Esophagus mucosa (tissue), 1 donor: ENCODE results near the gene CACNA1D. TPM values are rescaled to one million over a fixed set of nuclear protein-coding genes. Genes with fewer than 3 reads are reported as not detected.

ENCODE experiments used
- ATAC-seq: fragments of 200-7000 bp; cut with Tn5 transposase; one replicate; pipeline ENCODE4 v1.9.1; 2020
- total RNA-seq: library from RNA; stranded (reverse); gene quantifications from one replicate; pipeline ENCODE4 v1.2.4, GENCODE V29; 2023
- donor health status: DM: yes; HTN: yes; CAD: no.

The CACNA1D gene
- total RNA-seq, 1 donor from 2014 or later: 0.52 TPM

DNA sequence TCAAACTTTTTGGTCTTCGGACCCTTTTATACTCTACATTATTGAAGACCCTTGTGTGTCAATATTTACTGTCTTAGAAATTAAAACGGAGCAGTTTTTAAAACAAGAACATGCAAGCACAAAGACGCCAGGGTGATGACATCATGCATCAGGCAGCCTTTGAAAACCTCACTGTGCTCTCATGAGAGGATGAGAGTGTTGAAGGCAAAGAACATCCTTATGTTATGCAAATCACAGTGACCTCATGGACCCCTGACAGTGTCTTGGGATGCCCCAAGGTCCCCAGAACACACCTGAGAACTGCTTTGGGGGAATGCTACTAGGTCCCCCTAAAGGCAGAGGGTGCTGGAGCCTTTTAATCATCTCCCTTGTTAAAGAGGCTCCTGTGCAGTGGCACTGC is 300.2 kb downstream of the CACNA1D start:
- ATAC-seq: peak; percentile 49

DNA sequence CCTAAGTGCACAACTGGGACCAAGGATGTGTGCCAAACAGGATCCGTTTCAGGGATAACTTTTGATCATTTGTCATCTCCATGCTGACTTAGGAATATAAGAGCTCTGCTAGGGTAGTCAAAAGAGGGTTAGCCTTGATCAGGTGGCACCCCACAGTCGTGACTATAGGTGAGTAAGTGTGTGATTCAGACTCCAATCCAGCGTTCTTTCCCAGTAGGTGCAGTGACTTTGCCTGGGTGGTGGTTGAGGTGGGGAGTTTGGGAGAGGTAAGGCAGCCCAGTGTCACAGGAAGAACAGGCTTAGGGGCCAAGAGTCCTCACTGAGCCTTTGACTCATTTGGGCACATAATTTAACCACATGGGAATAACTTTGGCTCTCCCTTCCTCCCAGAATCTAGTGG is 300.8 kb downstream of the CACNA1D start:
- ATAC-seq: peak; percentile 88

DNA sequence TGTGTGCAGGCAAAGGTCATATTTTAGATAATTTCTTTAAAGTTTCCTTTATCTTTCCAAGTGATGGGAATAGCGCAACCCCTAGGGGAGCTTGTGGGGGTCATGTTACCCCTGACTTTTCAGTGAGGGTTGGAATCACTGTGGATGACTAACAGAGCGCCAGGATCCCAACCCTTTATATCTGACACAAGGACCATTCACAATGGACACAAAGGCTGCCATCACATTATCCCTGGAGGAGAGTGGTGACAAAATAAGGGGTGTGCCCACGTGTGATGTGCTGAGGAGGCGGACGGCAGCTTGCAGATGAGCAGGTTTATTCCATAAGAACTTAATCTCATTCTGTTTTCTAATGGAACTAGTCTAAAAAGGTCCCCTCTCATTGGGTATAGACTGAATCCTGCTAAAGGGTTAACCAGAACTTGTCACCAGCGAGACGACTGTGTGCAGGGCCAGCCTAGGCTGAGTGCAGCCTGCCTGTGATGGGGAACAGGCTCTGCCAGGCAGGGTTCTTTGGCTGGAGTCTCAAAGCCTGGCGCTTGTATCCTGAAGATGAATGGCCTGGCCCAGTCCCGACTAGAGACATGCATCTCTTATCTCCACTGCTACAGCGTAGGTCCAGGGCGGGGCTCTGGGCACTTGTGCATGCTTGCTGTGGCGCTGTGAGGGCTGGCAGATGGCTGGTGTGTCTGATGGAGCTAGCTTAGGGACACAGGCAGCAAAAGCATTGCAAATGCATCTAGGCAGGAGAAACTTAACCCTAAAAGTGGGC is 301.6 kb downstream of the CACNA1D start:
- peak; percentile 6 for ATAC-seq

DNA sequence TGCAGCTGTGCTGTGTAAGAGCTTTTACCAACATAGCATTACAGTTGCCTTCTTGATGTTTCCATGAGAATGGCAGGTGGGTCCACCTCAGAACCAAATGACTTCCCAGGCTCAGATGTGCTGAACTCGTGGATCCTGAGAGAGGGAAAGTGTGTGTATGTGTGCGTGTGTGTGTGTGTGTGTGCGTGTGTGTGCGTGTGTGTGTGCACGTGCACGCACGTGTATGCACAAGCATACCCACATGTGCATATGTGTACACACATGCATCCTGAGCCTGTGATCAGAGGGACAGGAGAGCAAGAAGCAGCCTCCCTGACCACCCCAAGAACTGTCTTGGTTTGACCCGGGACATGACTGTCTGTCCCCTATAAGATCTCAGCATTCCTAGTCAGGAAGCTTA is 303.7 kb downstream of the CACNA1D start:
- no peak for ATAC-seq

DNA sequence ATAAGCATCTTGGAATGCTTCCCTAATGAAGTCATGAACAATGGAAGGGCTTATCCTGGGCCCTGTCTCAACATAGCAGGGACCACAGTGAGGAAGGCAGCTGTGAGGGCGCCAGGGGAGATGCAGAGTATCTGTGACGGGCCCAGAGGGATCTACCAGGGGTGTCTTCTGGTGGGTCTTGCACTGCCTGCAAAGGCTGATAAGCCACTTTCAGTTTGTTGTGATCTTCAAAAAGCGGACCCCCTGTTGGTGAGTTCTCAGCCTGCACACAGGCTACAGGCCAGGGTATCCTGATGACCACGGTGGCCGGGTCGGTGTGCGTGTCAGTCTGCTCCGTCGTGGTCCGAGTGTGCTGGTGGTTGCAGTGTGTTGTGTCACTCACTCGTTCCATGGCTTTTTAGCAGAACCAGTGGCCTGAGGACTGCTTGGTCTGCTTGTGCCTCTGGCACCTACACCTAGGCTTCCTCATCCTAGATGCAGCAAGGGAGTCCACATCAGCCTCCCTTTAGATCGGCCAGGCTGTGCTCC is 305.0 kb downstream of the CACNA1D start:
- ATAC-seq: no peak

DNA sequence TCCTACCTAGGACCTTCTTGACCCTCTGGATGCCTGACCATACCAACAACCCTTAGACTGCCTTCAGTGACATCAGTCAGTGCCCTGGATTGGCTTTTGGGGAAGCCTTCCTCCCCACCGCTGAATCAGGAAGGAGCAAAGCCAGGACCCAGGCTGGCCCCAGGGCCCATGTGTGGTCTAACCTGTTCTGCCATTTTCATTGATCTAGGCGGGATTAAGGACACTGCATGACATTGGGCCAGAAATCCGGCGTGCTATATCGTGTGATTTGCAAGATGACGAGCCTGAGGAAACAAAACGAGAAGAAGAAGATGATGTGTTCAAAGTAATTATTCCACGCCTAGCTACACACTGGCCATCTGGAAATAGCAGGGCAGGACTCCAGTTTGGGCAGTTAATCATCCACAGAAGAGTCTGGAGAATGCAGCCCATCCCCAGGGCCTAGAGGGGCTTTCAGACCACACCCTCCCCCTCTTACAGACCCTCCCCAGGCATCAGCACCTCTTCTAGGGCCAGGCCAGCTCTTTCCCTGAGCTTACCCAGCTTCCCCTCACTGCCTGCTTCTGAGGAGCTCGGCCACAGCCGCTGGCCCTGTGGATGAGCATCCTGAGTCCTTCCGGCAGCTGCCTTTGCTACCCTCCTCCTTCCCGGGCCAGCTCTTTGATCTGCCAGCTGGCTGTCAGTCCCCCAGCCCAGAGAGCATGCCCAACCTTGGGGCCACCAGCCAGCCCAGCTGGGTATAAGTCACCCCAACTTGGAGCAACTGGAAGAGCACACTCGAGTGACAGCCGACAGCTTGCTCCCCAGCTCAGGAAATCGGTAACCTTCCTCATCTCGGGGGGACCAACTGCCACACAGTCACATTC is 305.9 kb downstream of the CACNA1D start:
- peak; percentile 90 for ATAC-seq

DNA sequence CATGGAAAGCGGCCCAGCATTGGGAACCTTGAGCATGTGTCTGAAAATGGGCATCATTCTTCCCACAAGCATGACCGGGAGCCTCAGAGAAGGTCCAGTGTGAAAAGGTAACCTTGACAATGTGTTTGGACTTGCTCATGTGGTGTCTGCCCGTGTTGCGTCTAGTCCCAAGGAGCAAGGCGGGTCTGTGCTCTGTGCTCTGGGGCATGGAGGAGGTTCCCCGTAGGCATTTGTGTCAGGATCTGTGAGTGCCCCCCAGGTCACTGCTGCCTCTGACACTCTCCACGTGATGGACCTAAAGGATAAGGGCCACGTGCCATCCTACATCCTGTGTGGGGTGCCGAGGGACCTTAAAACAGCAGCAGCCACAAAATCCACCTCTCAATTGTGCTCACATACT is 306.9 kb downstream of the CACNA1D start:
- ATAC-seq: no peak

DNA sequence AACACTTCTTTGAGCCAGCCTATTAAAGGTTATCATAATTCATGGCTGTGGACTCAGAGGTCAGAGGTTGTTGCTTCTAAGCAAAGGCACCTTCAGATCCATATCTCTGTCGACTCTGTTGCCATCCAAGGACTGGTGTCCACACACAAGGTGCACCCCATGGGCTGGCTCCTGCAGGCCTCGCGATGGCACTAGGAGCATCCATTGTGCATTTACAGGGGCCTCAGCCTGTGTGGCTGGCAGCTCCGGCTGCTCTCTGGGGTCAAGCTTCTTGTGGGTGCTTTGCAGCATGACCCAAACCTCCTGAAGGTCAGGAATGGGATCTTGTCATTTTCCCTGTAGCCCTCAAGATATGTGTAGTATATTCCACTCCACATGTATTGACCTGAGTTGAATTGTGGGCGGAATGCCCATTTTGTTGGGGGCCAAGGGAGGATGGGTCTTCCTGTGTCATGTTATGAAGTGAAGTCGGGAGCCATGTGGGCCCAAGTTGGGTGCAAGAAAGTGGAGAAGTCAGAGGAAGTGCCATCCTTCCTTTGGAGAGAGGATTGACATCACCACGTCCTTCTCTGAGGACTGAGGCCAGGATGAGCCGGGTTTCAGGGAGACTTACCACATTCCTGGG is 308.0 kb downstream of the CACNA1D start:
- no peak for ATAC-seq

DNA sequence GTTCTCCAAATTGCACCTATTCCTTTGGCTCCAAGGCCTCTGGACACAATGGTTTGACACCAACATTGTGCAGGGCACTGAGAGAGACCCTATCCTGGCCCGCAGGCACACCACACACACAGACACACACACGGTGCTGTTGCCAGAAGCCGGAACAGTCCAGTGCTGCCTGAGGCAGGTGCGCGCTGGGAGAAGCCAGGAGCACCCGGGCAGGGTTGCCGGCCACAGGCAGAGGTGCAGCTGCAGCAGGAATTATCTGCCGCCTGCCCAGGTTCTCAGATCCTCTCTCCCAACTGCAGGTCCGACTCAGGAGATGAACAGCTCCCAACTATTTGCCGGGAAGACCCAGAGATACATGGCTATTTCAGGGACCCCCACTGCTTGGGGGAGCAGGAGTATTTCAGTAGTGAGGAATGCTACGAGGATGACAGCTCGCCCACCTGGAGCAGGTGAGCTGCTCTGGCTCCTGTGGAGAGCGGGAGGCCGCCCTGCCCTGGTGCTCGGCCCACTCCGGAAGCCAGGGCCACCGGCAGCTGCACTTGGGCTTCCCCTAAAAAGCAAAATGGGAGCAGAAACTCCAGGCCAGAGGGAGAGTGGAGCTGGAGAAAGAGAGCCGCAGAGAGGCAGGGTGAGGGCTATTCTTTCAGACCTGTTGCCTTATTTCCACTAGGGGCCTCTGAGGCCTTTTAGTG is 308.9 kb downstream of the CACNA1D start:
- ATAC-seq: no peak

DNA sequence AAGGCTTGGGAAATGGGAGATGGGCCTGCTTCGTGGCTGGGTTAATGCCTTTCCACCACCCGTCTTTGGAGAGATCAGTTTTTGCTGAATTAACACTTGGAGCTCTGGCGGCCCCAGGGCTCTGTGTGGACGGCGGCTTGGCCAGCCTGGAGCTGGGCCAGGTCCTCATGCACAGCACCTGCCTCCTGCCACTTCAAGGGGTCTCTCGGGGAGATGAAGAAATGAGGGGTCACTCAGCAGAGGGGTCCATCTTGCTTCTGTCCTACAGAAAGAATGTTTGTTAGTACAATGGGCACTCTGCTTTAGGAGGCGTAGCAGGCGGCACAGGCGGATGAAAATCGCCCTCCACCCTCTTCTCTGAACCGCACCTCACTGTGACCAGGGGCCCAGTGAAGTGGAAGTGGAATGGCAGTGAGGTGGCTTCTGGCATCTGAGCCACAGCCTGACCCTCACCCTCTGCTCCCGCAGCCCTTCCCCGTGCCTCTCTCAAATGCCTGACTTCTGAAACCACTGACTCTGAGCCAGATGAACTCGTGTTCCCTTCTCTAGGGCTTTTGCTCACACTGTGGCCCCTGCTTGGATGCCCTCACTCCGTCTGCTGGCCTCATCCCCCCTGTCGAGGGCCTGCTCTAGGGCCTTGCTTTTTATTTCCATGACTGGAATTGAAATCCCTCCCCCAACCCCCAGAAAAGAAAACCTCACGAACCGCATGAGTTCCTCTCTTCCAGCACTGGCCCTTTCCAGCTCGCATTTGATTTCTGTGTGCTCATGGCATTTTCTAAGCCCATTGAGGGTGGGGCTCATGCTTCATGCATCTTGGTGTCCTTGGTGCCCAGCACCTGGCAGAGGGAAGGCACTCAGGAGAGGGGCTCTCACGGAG is 309.6 kb downstream of the CACNA1D start:
- ATAC-seq: no peak

DNA sequence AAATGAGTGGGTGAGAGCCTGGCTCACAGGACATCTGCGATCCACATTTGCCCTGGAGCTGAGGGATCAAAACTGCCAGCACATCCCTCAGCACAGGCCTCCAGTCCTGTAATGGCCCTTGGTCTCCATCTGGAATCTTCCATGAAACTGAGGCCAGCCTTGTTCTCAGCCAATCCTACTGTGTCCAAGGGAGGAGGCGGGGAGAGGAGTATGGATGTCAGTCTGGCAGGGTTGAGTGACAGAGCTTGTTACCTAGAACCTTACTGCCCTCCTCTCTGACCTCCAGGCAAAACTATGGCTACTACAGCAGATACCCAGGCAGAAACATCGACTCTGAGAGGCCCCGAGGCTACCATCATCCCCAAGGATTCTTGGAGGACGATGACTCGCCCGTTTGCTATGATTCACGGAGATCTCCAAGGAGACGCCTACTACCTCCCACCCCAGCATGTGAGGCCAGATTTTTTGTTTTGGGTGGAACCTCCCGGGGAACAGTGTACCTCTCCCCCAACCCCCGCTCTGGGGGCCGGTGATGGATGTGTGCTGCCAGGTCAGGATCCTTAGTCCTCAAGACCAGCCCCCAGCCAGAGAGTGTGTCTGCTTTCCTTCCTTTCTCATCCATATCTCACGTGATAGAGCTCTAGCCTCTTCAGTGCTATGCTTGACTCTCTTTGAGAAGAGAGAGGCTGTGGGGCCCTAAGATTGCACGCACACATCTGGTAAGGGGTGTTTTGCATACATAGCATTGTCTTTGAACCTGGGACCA is 310.5 kb downstream of the CACNA1D start:
- no peak for ATAC-seq

DNA sequence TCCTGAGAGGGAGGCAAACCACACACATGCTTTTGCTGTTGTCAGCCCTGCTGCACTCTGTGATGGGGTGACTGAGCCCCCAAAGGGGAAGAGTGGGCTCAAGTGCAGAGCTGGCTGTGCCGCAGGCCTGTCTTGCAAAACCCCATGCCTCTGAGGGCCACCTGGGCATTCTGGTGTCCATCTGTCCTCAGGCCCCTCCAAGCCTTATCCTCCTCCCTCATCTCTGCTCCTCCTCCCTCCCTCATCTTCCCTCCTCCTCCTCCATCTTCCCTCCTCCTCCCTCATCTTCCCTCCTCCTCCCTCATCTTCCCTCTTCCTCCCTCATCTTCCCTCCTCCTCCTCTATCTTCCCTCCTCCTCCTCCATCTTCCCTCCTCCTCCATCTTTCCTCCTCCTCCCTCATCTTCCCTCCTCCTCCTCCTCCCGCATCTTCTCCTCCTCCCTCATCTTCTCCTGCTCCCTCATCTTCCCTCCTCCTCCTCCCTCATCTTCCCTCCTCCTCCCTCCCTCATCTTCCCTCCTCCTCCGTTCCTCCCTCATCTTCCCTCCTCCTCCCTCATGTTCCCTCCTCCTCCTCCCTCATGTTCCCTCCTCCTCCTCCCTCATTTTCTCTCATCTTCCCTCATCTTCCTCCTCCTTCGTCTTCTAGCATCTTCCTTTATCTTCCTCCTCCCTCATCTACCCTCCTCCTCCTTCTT is 311.2 kb downstream of the CACNA1D start:
- ATAC-seq: no peak

DNA sequence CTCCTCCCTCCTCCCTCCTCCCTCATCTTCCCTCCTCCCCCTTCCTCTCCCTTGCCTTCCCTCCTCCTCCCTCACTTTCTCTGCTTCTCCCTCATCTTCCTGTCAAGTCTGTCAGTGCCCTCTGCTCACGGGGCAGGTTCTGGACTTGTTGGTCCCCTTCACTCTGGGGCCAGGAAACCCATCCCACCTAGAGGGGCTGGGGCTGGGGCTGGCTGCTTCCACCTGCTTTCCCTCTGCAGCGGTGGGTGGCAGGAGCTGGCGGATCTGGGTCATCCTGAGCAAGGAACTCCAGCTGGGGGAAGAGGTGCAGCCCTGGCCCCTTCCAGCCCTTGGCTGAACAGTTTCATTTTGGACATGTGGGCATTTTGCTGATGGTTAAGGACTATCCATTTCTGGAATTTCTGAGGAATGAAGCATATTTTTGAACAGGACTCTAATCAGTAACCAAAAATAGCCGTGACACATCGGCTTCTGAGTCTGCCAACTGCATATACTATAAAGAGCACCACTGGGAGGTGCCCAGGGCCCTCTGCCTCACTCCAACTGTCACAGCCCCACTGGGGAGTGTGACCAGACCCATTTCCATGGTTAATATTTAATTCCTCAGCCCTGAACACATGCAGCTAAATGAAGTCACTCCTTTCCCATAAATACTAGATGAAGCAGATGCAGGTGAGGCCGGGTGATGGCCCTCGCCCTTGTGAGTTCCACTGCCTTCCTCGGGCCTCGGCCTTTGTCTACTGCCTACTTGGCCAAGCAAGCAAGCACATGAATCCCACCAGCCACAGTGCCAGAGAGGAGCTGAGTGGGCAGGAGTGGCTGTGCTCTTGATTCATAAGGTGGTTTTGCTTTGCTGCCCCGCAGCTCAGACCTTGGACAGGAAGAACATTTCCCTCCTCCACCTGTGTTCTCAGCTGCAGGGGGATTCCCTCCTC is 312.0 kb downstream of the CACNA1D start:
- no peak for ATAC-seq

DNA sequence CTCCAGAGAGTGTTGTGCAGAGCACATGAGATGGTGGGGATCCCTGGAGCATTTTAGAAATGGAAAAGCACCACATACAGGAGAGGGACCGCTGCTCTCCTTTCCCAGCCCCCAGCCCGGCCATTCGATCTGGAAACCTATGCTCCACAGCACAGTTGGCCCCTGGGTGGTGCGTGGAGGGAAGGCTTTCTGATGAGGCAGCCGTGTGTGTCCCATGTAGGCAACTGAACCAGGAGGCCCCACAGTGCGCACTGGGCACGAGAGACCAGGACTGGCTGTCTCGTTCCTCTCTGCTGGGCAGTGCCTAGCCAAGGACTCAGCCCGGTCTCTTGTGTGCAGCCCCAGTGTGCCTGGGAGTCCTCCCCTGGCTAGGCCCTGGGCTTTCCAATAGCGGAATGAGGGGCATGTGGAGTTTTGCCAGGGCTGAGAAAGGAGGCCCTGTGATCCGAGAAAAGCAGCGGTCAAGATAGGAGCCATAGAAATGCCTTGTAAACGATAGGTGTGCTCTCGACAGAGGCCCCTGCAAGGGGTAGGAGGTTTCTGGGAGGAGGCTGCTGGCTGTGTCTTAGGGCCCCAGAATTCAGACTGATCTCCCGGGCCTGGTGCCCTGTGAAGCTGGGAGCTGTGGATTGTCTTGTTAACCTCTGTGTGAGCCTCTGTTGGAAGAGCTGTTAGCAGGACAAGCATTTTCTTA is 312.9 kb downstream of the CACNA1D start:
- no peak for ATAC-seq

DNA sequence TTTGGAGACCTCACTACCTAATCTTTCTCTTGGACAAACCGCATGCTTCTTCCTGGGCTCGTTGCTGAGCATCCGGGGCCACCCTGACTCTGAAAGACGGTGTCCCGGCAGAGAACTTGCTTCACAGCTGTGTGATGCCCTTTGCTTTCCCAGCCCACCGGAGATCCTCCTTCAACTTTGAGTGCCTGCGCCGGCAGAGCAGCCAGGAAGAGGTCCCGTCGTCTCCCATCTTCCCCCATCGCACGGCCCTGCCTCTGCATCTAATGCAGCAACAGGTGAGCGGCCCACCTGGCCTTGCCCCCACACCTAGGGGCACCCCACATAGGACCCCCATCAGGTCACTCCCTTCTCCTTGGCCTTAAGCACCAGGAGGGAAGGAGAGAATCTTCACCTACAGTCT is 314.1 kb downstream of the CACNA1D start:
- ATAC-seq: no peak

DNA sequence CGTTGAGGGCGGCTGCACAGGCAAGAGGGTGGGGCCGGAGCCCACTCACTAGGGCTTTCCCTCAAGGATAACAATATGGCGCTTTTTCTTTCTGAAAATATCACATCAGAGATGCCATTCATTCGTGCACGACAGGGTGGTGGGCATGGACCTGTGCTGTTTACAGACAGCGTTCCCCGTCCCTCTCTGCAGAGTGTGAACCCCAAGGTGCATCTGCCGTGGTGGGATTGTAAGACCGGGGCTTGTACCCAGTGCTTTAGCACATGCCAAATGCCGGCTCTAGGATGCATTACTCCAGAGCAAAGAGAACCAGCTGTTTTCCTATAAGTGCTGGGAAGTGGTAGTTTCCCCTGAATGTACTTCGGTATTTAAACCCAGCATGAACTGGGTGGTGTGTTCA is 314.9 kb downstream of the CACNA1D start:
- ATAC-seq: no peak

DNA sequence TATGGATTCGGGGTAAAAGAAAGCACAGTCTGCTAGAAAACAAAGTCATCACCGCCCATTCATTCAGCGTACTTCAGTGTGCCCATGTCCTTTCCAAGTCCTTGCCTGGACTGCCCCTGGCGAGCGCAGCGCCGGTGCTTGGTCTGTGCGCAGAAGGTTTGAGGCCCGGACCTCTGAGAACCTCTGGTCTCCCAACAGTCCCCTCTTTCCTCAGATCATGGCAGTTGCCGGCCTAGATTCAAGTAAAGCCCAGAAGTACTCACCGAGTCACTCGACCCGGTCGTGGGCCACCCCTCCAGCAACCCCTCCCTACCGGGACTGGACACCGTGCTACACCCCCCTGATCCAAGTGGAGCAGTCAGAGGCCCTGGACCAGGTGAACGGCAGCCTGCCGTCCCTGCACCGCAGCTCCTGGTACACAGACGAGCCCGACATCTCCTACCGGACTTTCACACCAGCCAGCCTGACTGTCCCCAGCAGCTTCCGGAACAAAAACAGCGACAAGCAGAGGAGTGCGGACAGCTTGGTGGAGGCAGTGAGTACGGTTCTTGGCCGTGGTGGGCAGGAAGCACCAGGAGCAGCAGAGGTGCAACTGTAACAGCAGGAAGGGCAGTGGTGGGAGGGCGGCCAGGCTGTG is 315.5 kb downstream of the CACNA1D start:
- ATAC-seq: no peak
